HUES64 (cell line): ENCODE results near the gene TCERG1L.

Experiments
- H3K27ac ChIP-seq: 2 replicates; pipeline ENCODE4 v1.7.0; 2013; ENCODE audit warnings: low read depth, low read length, inconsistent platforms
- H3K27me3 ChIP-seq: 2 replicates; pipeline ENCODE4 v1.6.1; 2013; ENCODE audit warnings: mild to moderate bottlenecking, low read length; ENCODE audit not compliant: insufficient read depth
- H3K36me3 ChIP-seq: 2 replicates; pipeline ENCODE4 v1.6.1; 2013; ENCODE audit warnings: mild to moderate bottlenecking, low read length; ENCODE audit not compliant: insufficient read depth
- H3K4me1 ChIP-seq: 2 replicates; pipeline ENCODE4 v1.6.1; 2013; ENCODE audit warnings: mild to moderate bottlenecking, low read length, moderate library complexity; ENCODE audit not compliant: insufficient read depth
- H3K4me3 ChIP-seq: 2 replicates; pipeline ENCODE4 v1.5.1; 2013; ENCODE audit warnings: mild to moderate bottlenecking, low read length, moderate library complexity
- H3K9ac ChIP-seq: 2 replicates; pipeline ENCODE4 v1.6.1; 2013; ENCODE audit warnings: mild to moderate bottlenecking, low read depth, low read length
- H3K9me3 ChIP-seq: 2 replicates; pipeline ENCODE4 v1.6.1; 2013; ENCODE audit warnings: low read depth, low read length; ENCODE audit not compliant: insufficient read depth
- WGBS: fragments of 150-250, 120-280 bp; methylation state at CpG from one replicate; pipeline ENCODE4 v1.1.7; 2013; ENCODE audit warnings: missing lambda C conversion rate; 5-methylcytosine and 5-hydroxymethylcytosine counted together

Gene TCERG1L

DNA sequence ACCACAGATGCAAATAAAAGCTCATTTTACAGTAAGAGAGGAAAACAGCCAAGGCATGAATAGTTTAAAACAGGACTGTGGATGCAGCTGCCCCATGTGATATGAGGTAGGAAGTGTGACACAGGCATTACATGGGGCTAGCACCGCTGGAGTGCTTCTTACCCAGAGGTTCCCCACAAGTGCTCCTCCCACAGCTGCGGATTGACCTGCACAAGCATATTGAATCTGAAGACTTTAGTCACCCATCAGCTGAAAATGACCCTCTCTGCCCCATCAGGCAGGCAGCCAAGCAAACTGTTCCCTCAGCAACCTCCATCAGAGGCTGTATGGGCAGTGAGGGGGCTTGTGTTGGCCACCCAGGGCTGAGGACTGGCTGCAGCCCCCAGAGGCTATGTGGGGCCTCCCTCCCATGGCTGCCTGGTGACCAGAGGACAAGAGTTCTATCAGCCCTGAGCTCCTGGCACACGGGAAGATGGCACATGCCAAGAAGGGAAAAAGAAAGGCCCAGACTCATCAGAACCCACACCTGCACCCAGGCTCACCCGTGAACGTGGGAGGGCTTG lies 98.7 kb downstream of the TCERG1L start:
- Histone ChIP-seq H3K4me1 (no peaks in the 10 kb centered on the region), H3K27me3 (no peaks in the 10 kb centered on the region), H3K27ac (no peak overlapping the region), H3K4me3 (no peak overlapping the region), H3K36me3 (no peaks in the 10 kb centered on the region), H3K9me3 (no peaks in the 10 kb centered on the region), H3K9ac (no peak overlapping the region)
- 93% methylated on average over 5 of the region's 5 CpGs for WGBS

DNA sequence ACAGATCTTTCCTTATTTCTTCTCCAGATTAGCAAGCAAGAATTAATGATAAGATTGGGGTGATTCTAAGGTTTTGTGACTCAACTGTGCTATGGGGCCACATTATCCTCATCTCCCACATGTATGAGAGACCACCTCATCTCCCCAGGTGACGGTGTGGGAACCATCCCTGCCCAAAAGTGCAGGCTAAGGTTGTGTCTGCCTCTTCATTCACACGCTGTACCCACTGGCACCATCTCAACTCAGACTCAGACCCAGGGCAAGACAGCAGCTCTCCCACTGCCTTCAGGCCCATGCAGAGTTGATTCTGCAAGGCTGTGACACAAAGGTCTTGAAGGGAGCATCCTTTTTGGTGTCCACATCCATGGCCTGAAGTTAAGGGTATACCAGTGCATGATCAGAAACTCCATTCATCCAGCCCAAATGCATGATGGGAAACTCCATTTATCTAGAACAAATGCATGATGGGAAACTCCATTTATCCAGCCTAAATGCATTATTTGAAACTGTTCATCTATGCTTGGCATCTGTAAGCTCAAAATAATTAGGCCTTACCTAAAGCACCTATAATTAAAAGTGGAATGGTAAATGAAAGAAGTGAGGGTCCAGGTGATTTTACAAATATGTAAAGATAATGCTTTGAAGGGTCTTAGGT lies 99.4 kb downstream of the TCERG1L start:
- H3K36me3 ChIP-seq: no peaks in the 10 kb centered on the region
- H3K27me3 ChIP-seq: no peaks in the 10 kb centered on the region
- no peaks in the 10 kb centered on the region for H3K4me1 ChIP-seq
- H3K9ac ChIP-seq: no peak overlapping the region
- 94% methylated on average over 2 of the region's 2 CpGs for WGBS
- H3K9me3 ChIP-seq: no peaks in the 10 kb centered on the region
- H3K27ac ChIP-seq: no peak overlapping the region
- no peak overlapping the region for H3K4me3 ChIP-seq

DNA sequence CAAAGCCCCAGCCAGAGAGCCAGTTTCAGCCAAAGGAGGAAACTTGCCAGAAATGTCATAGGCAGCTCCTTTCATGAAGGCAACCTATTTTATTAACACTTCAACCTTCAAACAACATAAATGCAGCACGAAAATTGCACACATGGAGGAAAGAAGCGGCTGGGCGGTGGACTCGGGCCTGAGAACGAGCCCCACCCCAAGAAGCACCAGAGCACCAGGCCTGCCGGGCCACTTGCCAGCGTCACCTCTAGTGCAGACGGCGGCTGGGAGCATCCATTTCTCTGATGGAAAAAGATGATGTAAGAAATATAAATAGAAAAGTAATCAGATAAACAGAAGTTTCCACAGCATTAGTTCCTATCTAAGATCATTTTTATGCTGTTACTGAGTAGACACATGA lies 100.0 kb downstream of the TCERG1L start:
- H3K9me3 ChIP-seq: no peaks in the 10 kb centered on the region
- no peaks in the 10 kb centered on the region for H3K4me1 ChIP-seq
- H3K27me3 ChIP-seq: no peaks in the 10 kb centered on the region
- no peak overlapping the region for H3K9ac ChIP-seq
- H3K36me3 ChIP-seq: no peaks in the 10 kb centered on the region
- no peak overlapping the region for H3K27ac ChIP-seq
- 93% methylated on average over 7 of the region's 9 CpGs for WGBS
- no peak overlapping the region for H3K4me3 ChIP-seq

DNA sequence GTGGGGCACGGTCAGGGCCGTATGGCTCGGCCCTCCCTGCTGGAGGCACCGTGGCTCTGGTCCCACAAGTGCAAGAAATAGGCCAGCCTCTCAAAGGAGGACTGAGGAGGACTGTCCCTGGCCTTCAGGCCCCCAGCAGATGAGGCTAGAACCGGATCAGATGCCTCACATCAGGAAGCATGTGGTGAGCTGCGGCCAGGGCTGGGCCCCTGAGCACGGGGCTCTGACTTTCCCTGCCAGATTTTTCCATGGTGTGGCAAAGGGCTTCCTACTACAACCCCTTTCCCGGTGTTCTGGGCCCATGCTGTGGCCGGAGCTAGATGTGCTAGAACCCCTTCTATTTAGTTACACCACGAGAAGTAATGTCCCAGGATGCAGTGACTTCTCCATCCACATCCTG lies 100.4 kb downstream of the TCERG1L start:
- Histone ChIP-seq H3K36me3 (no peaks in the 10 kb centered on the region), H3K4me1 (no peaks in the 10 kb centered on the region), H3K9ac (no peak overlapping the region), H3K9me3 (no peaks in the 10 kb centered on the region), H3K27me3 (no peaks in the 10 kb centered on the region), H3K27ac (no peak overlapping the region), H3K4me3 (no peak overlapping the region)
- 92% methylated on average over 10 of the region's 10 CpGs for WGBS

DNA sequence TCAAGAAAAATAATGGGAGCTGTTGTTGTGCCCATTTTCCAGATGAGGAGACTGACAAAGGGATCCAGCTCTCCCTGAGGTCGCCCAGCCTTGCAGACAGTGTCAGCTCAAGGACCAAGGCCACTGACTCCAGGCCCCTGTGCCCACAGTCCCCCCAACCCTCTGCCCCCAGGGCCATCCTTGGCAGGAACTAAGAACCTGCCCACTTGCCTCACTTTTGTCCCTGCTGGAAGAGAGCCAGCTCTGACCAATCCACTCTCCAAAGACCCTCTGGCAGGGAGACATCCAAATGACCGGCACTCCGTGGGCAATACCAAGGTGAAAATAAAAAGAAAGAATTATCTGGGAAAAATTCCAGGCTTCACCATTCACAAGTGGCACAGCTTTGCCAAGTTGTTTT lies 101.3 kb downstream of the TCERG1L start:
- WGBS: 94% methylated on average over 3 of the region's 3 CpGs
- no peaks in the 10 kb centered on the region for H3K36me3 ChIP-seq
- no peak overlapping the region for H3K4me3 ChIP-seq
- H3K27ac ChIP-seq: no peak overlapping the region
- H3K9me3 ChIP-seq: no peaks in the 10 kb centered on the region
- no peaks in the 10 kb centered on the region for H3K4me1 ChIP-seq
- H3K9ac ChIP-seq: no peak overlapping the region
- H3K27me3 ChIP-seq: no peaks in the 10 kb centered on the region

DNA sequence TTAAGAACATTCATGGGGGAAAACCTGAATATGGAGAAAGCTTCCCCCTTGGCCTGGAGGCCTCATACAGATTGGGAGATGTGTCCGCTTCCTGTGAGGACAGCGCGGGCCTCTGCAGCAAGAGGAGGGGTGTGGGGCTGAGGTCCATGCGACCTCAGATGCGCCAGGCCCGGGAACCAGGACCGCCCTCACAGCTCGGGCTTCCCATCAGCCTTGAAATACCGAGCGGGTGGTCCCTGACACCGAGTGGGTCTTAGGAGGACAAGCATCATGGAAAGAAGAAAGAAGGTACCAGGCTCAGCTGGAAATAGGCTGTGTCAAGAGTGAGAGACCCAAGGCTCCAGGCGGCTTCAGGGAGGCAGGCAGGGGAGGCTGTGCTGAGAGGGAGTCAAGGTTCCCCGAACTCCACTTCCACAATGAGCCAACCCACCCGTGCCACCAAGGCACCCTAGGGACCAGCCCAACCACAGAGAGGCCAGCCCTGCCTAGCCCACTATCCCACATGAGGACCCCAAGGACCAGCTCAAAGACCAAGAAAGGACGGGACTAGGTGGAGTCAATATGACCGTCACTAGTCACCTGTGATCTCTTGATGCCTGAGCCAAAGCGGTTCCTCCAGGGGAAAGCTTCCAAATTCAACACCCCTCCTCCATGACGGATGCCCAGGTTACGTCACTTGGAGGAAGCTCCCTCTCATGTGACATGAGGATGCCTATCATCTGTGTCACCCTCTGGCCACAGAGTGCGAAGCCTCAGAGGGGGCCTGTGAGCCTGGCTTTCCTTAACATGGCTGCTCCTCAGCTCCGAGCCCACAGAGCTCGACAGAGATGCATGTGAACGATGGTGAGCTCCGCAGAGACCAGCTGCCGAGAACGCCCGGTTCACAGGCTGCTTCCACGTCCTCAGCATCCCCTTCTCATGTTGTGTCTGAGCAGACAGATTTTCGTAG lies 103.7 kb downstream of the TCERG1L start:
- no peaks in the 10 kb centered on the region for H3K4me1 ChIP-seq
- no peaks in the 10 kb centered on the region for H3K9me3 ChIP-seq
- no peak overlapping the region for H3K4me3 ChIP-seq
- 95% methylated on average over 29 of the region's 29 CpGs for WGBS
- no peaks in the 10 kb centered on the region for H3K36me3 ChIP-seq
- H3K27ac ChIP-seq: no peak overlapping the region
- H3K27me3 ChIP-seq: no peaks in the 10 kb centered on the region
- no peak overlapping the region for H3K9ac ChIP-seq

DNA sequence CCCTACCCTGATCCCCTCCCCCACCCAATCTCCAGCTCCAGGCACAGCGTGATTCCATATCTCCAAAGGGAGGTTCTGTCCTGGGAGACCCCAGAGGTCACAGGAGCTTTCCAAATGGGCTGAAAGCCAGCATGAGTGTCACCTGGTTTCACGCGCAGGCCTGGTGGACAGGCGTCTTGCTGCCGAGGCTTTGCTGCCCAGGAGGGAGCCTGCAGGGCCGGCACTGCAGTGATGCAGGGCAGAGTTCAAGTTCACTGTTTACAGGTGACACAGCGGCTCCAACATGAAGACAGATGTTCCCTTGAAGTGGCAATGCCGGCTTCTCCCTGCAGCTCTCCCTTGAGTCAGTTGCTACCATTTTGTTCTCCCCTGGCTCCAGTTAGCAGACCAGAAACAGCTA lies 104.3 kb downstream of the TCERG1L start:
- no peak overlapping the region for H3K9ac ChIP-seq
- H3K4me1 ChIP-seq: no peaks in the 10 kb centered on the region
- no peaks in the 10 kb centered on the region for H3K27me3 ChIP-seq
- no peak overlapping the region for H3K27ac ChIP-seq
- no peak overlapping the region for H3K4me3 ChIP-seq
- no peaks in the 10 kb centered on the region for H3K9me3 ChIP-seq
- no peaks in the 10 kb centered on the region for H3K36me3 ChIP-seq
- WGBS: 94% methylated on average over 8 of the region's 8 CpGs

DNA sequence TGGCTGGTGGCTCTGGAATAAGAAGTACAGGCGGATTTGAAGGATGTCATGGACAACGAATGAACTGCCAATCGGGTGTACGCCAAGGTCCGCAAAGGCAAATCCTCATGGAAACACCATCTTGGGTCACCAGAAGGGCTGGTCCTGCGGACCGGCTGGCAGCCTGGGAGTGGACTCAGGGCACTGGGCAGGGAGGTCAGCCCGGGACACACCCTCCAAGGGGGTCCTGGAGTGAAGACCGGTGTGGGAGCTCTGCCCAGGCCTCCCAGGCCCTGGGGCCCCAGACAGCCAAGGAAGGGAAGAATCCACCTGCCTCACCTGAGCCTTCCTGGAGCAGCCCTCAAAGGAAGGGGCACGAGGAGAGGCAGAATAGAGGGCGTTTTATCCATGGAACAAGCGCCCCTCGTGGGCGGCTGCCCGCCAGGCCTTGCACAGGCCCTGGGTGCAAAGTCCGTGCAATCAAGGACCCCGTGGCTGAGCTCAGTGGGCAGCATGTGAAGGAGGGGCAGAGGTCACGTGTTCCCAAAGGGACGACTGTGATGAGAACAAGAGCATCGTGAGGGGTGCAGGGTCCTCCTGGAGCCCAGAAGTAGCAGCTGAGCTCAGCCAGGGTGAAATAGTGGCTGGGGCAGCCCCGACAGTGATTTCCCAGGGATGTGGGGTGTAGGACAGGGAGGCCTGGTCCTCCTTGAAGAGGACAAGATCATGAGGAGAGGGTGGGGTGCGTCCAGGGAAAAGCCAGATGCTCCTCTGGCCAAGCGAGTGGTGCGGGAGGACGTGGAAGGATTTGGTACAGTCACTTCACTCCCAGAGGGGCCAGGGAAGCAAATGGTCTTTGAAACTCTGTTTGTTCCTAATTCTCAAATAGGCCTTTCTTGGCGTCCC lies 105.2 kb downstream of the TCERG1L start:
- Histone ChIP-seq H3K9me3 (no peaks in the 10 kb centered on the region), H3K9ac (no peak overlapping the region)

DNA sequence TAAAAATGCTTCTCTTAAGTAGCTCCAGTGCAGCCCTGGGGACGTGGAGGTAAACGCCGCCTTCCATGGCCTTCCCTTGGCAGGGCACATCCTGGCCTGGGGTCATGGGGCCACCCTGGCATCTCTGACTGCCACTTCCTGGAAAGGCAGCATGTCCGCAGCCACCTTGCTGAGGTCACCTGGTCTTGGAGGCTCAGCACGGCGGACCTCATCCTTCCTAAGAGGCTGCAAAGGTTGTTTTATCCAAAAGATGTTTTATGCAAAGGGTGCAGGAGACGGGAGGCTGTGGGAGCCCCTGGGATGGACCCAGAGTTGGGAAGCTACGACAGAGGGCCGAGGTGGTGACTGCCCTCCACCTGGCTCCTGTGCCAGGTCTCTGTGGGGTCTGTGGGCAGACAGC lies 106.0 kb downstream of the TCERG1L start:
- H3K9me3 ChIP-seq: no peaks in the 10 kb centered on the region
- 96% methylated on average over 9 of the region's 9 CpGs for WGBS

More for the DNA sequence above, 105.2 kb downstream of the TCERG1L start:
- Histone ChIP-seq H3K27me3 (no peaks in the 10 kb centered on the region), H3K4me3 (no peak overlapping the region), H3K36me3 (no peaks in the 10 kb centered on the region), H3K27ac (no peak overlapping the region), H3K4me1 (no peaks in the 10 kb centered on the region)
- 90% methylated on average over 26 of the region's 26 CpGs for WGBS

DNA sequence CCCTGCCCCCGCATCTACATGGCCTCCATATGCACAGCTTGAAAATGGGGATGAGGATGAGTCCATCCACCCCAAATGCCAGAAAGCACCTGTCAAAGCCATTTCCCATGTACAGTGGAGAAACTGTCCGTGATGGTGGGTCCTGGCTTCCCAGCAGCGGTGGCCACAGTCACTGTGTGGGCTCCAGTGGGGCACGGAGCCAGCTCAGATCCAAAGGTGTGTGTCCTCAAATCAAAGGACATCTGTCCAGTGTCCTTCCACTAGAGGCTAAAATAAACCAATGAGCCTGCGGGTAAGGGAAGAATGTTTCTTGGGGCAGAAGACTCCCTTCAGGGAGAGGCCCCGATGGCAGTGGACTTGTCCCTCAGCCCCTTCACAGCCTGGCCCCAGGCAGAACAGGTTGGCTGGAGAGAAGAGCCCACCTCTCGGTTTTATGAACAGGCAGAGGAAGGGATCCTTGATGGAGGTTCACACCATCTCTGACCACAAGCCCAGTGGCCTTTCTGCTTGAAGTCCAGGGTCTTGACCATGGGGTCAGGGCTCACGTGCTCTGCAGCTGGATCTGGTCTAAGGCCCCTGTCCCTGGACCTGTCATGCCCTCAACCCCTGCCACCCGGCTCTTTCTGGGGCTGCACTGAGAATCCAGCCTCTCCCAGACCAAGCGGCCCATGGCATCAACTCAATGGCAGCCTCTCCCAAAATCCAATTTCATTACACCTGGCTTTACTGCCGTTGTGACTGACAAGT lies 106.9 kb downstream of the TCERG1L start:
- Histone ChIP-seq H3K36me3 (no peaks in the 10 kb centered on the region), H3K9me3 (no peaks in the 10 kb centered on the region), H3K27ac (no peak overlapping the region), H3K27me3 (no peaks in the 10 kb centered on the region), H3K4me1 (no peaks in the 10 kb centered on the region; the same call in 1 of the 2 replicates), H3K4me3 (no peak overlapping the region), H3K9ac (no peak overlapping the region)
- WGBS: 95% methylated on average over 11 of the region's 11 CpGs

More for the DNA sequence above, 106.0 kb downstream of the TCERG1L start:
- Histone ChIP-seq H3K4me3 (no peak overlapping the region), H3K27me3 (no peaks in the 10 kb centered on the region), H3K4me1 (no peaks in the 10 kb centered on the region), H3K9ac (no peak overlapping the region), H3K27ac (no peak overlapping the region), H3K36me3 (no peaks in the 10 kb centered on the region)
